Stimulated activated CD4-positive, alpha-beta T cell treated with anti-CD3 and anti-CD28 coated beads, Interleukin-15, amount 100 ng/mL, for 24 hours (primary cell): ENCODE data around the gene C1orf105.

Experiments used
- DNase-seq: peaks from one replicate; pipeline ENCODE4 v3.0.0-alpha.2; 2020

Gene C1orf105

DNA sequence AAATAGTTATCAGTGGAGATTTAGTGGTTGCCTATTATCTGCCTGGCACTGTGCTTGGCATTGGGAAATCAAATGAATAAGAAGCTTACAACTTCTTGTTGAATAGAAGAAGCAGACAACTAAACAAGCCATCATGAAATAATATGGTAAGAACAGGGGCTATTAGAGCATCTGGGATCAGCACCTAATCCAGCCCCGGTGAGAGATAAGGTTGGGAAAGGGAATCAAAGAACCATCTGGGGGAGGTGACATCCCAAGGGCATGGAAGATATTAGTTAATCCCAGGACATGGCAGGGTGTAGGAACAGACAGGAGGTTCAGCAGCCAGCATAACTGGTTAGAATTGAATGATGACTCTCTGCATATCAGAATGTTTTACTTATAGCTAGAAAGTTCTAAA lies 76.2 kb downstream of the C1orf105 start:
- no peak for DNase-seq

DNA sequence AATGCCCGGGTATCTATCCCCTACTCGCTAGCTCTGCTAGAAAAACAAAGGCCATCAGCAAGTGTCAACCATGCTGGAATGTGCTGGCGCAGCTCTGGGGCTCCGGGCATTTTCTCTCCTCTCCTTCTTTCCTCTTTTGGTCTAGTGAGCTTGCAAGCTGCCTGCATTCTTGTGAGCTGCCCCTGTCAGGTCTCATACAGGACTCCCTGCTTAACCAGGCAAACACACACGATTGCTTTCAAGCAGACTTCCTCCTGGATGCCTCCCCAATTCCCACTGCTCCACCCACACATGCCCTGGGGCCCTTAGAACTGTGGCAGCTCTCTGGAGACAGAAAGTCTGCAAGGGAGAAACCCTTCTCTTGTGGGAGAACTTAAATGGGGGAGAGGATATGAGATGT lies 76.7 kb downstream of the C1orf105 start:
- no peak for DNase-seq

DNA sequence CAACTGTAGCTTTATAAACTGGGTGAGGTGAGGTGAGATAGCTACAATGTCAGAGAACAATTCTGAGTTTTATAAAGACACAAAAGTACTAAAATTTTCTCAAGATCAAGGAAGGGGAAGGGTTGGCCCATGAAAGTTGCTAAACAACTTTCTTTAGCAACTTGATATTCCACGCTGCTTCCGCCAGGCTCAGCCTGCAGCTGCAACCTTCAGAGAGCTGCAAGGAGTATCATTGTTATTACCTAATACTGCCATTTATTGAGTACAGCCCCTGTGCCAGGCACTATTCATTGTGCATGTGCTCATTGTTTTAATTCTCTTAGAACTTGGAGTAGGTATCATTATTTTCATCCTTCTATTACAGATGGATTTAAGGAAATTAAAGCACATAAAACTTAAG lies 78.4 kb downstream of the C1orf105 start:
- no peak for DNase-seq

DNA sequence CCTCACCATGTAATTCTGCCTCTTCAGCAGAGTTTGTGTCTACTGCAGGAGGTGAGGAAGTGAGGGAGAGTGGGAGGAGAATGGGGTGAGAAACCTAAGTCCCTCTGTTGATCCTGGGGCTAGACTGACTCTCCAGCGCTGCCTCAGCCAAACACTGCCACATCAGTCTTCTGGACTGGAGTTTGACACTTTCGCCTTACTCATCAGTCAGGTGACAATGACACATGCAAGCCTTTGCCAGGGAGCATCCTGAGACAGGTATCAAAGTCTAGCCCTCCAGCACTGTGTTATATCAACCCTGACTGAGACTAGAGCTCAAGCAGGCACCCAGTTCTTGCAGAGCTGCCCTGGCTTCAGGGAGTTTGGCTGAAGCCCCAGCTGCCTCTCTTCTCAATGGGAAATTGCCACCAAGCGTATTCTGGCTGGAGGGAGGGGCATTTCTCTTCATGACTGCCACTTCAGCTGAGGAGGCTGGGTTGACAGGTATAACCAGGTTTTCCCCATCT lies 79.2 kb downstream of the C1orf105 start:
- DNase-seq, result no peak

DNA sequence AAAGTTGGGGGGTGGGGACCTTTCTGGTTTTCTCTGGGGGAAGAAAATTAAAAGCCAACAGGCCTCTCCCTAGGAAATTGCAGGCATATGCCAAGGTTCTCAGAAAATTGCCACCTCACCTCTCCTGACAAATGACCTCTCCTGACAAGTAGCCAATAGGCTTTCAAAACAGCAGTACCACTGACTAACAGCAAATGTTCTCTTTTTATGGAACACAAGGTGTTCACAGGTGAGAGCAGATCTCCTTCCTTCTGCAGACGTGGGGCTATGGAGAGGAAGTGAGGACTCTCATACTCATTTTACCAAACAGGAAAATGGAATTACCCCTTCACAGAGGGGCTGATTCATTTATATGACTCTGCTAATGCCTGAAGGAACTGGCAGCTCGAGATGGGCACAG lies 79.7 kb downstream of the C1orf105 start:
- no peak for DNase-seq

DNA sequence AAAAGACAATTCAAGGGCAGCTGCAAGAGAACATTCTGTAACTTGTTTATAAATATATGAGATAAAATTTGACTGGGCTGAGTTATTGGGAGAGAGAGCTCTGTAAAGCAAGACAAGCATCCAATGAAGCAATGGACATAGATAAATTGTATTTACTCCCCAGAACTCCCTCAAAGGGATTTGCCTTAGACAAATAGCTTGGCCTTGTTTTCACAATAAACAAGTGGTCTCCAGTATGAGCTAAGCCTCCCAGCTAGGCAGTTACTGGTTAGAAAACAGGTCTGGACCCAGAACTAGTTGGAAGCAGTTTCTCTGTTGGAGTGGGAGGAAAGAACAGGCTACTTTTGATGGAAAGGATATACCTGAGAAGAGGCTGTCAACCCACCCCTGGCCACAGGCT lies 87.3 kb downstream of the C1orf105 start:
- no peak for DNase-seq

DNA sequence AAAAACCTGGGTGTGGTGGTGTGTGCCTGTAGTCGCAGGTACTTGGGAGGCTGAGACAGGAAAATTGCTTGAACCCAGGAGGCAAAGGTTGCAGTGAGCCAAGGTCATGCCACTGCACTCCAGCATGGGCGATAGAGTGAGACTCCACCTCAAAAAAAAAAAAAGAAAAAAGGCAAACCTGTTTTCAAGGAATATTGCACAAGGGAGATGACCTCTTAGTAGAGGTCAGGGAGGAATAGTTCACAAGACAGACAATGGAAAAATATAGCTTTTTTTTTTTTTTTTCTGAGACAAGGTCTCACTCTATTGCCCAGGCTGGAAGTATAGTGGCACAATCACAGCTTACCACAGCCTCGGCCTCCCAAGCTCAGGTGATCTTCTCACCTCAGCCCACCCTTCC lies 90.0 kb downstream of the C1orf105 start:
- DNase-seq, result no peak

DNA sequence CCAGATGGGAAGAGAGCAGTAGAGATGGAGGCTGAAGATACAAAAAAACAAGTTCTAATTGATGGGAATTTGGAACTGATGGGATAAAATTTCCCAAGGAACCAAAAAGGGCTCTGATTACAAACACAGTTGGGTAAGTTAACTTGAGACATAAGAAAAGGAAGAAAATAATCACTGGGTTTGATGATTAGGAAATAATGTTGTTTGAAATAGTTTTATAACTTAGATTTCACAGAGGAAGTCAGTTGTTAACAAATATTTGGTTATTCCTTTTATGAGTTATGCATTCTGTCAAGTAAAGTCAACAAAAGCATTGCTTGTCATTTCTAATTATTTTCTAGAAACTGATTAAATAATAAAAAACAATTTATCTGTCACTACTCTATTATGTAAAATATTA lies 92.1 kb downstream of the C1orf105 start:
- DNase-seq, result no peak

DNA sequence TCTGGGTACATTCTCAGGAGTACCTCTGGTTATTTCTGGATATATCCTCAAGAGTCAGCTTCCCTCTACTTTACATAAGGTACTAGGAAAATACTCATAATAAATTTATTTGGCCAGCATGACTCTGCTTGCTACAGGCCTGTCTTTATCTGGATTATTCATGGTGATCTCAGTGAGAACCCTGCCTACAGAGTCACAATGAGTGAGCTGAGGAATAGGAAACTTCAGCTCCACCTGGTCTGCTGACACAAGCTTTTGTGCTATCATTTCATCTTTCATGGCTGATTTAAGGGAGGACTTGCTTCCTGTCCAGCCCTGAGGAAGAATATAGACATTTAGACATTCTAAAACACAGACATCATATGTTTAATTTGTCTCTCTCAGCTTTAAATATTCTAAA lies 93.0 kb downstream of the C1orf105 start:
- no peak for DNase-seq

DNA sequence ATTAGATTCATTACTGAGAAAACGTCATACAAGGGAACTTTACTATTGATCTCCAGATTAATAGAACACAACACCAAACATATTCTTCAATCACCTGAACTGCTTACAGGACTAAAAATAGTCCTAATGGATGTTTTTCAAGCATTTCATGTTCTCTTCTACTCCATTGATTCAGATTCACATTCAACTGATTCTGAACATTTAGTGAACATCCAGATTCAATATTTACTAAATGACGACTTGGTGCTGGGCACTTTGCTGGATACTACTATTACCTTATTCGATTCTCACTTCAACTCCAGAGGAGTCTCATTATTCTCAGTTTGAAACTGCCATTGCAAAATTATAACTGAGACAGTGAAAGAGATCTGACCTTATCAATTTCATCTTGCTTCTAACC lies 93.6 kb downstream of the C1orf105 start:
- no peak for DNase-seq

DNA sequence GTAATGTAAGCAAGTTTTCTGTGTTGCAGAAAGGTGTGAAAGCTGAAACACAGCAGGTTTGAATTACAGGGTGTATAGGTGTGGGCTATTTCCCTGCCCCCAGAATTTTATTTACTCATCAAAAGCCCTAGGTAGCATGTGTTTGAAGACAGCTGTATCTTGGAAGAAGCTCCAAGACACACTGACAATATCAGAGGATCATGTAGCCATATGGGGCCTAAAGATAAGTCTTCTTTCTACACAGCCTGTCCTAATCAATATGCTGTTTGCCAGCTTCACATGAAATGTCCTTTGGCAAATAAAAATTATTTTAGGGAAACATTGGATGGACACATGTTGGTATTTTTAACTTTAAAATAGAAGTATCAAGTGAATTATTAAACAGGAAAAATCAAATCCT lies 95.0 kb downstream of the C1orf105 start:
- no peak for DNase-seq

DNA sequence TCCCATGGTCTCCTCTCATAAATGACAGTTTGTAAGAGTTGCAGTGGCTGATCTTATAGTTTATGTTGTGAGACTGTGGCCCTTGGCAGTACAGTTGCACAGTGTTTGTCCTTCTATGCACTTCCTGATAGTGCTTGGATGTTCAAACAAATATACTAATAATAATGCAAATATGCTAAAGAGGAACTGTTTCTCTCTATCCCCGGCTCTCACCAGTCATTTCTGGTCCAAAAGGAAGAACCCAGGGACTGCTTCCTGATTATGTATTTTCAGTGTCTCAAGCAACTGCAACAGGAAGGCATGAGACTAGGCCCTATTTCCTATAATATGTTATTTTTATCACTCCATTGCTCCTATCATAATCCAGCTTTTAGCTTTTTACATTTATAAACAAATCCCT lies 95.4 kb downstream of the C1orf105 start:
- no peak for DNase-seq

DNA sequence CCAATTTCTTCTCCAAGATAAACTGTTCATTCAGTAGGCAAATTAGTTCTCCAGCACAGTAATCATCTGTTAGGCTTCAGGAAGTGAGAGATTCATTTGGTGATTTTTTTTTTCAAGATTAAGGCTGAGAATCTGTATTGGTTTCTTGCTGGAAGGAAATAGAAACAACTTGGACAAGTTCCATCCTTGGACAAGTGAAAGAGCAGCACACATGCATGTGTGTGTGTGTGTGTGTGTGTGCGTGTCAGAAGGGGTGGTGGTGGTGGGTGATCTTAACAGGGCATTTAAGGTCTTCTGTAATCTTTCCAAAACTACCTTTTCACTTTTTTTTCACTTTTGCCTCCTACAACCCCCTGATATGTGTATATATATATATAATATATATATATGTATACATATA lies 96.6 kb downstream of the C1orf105 start:
- DNase-seq, result no peak

DNA sequence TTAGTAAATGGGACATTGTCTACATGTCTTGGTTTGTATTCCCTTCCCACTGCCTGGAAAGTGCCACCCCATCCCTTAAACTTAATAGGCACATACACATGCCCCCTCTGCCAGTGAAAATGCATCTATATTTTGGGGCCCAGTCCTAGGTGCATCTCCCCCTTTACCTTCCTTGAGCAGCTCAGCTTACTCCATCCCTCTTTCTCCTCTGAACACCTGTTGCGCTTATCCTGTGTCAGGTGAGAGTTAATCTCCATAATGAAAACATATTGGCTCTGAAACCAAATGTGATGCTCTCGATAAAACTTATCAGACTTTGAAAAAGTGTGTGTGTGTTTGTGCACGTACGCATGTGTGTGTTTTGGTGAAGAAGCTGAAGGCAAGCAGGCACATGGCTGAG lies 97.1 kb downstream of the C1orf105 start:
- no peak for DNase-seq
